ENCODE results near the gene TFB2M. TPM values are rescaled to one million over a fixed set of nuclear protein-coding genes. Genes with fewer than 3 reads are reported as not detected.
"Not testable (repeated sequence)": the region's sequence is repeated elsewhere in the genome, so short reads cannot be mapped to it uniquely, and the experiment has no call there.

Gene TFB2M, protein sequence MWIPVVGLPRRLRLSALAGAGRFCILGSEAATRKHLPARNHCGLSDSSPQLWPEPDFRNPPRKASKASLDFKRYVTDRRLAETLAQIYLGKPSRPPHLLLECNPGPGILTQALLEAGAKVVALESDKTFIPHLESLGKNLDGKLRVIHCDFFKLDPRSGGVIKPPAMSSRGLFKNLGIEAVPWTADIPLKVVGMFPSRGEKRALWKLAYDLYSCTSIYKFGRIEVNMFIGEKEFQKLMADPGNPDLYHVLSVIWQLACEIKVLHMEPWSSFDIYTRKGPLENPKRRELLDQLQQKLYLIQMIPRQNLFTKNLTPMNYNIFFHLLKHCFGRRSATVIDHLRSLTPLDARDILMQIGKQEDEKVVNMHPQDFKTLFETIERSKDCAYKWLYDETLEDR
- 24.3 and 26.5 TPM in 2 replicates for total RNA-seq

DNA sequence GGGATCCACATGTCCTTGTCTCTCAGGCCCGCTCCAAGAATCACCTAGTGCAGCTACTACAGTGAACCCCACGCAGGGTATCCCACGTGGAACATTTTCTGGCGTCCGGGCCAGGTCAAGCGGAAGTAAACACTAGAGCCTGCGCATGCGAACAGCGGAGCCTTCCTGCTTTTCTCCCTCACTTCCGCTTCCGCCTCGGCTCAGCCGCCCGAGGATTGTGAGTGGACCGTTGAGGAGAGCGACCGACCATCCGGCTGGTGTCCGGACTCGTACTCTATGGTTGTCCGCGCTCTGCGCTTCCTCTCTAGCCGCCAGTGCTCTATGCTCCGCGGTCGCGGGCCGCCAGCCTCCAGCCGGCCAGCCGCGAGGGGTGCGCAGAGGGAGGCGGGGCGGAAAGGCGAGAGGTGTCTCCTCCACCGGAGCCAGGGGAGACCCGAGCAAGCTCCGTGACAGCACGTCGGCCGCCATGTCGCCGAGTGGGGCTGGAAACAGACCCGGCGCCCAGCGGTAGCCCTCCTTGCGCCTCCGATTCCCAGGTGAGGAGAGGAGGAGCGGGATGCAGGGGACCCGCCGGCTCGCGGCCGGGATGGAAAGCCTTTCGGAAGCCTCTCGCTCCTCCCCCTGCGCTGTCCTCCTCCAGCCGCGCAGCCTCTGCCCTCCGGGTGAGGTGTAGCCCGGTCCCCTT, at the start of gene TFB2M, which contains the start of gene CNST:
TFB2M (minus strand) TSS at position 134 of the 685 bp plus-strand sequence; CDS start at position 11, 123 bp downstream.
CNST (plus strand) TSS at position 329 of the 685 bp plus-strand sequence. CDS start 25,107 bp downstream, outside the sequence.
- Mint-ChIP-seq H3K9me3 (no peaks in the 10 kb centered on the region), H3K36me3 (ENCODE audit: low read depth) (peaks cover 31% of the 10 kb centered on the region), H3K4me1 (peaks cover 35% of the 10 kb centered on the region), H3K27ac (peak within 1 kb of the TSS; percentile 99), H3K4me3 (peak within 1 kb of the TSS; percentile 100), H3K27me3 (no peaks in the 10 kb centered on the region)
- intact Hi-C loops (cut with micrococcal nuclease): loop anchor here (1.0 to 5.0 kb wide), 10 partner anchors 36 to 1913 kb away; partner anchors contain the start of genes AHCTF1, DESI2, SCCPDH and SMYD3
- peak; percentile 98 for DNase-seq

DNA sequence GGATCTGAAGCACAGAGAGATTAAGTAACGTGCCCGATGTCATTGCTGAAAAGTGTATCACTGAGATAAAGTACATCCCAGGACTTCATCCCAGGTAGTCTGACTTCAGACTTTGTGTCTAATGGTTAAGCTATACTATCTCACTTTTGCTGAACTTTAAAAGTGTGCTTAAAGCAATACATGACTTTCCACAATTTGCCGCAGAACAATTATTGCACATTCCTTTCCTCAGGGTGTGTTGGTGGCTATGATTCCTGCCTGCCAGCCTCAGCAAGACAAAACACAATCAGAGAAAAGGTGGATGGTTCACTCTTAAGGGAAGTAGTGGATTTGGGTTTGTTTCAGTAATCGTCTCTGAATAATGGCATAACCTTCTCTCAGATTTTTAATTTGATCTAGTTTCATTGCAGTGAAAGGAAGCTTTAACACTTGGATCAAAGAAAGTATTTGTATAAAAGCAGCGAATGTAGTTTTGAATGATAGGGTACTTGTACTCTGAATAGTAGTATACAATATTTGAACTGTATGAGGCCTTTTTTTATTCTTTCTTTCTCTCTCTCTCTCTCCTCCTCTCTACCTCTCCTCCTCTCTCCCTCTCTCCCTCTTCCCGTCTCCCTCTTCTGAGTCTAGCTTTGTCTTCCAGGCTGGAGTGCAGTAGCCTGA, 47.2 kb upstream of the TFB2M start:
- no peak overlapping the region for H3K4me3 Mint-ChIP-seq
- H3K27ac Mint-ChIP-seq: peak overlapping the region; percentile 34
- H3K27me3 Mint-ChIP-seq: no peaks in the 10 kb centered on the region
- intact Hi-C loops (cut with micrococcal nuclease): no loop called here
- no peak for DNase-seq
- H3K9me3 Mint-ChIP-seq: no peaks in the 10 kb centered on the region
- peaks cover 19% of the 10 kb centered on the region for H3K4me1 Mint-ChIP-seq
- H3K36me3 Mint-ChIP-seq (ENCODE audit: low read depth): peaks cover 16% of the 10 kb centered on the region

DNA sequence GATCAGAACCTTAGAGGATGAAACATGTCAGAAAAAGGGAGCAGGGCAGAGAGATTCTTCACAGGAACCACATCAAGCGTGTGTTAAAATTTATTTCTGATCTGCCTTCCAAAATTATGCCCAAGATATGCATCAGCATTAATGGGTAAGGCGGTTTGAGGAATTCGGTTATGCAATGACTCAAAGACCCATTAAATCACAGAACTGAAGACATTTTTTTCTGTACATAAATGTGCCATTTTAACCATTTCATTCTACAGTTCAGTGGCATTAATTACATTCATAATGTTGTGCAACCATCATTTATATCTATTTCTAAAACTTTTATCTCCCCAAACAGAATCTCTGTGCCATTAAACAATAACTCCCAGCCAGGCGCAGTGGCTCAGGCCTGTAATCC, 43.6 kb upstream of the TFB2M start:
- H3K4me1 Mint-ChIP-seq: peaks cover 20% of the 10 kb centered on the region
- H3K36me3 Mint-ChIP-seq (ENCODE audit: low read depth): peaks cover 8% of the 10 kb centered on the region

DNA sequence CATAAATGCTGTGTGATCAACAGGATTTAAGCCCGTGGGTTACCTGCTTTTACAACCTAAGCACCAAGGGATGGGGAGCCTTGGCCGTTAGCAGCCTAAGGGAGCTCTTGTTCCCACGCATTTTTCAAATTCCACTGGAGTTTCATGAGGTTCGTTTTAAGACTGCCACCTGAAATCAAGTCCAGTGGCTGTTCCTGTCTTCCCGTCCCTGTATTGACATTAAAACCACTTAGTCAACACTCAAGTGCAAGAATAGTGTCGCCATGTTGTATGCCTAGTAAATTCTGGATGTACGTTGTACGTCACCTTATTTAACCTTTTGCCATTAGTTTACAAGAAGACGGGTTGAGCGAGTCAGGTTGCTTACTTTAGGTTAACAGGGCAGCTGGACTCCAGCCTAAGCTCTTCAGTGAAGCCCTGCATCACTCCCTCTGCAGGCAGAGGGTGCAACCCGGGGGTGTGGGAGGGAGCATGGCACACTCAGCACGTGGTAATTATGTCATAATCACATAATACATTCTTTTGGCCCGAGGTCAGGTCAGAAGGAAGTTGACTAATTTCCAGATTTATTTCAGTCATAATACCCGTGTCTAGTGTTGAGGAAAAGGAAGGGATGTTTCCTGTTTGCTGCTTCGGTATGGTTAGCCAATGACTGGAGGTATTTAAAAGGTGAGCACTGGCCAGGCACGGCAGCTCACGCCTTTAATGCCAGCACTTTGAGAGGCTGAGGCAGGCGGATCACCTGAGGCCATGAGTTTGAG, 42.7 kb upstream of the TFB2M start:
- DNase-seq: no peak
- Mint-ChIP-seq H3K36me3 (ENCODE audit: low read depth) (peaks cover 6% of the 10 kb centered on the region), H3K27ac (peak overlapping the region; percentile 45), H3K9me3 (no peaks in the 10 kb centered on the region), H3K4me3 (no peak overlapping the region), H3K27me3 (no peaks in the 10 kb centered on the region), H3K4me1 (peaks cover 19% of the 10 kb centered on the region)
- intact Hi-C loops (cut with micrococcal nuclease): no loop called here

More for the DNA sequence above, 43.6 kb upstream of the TFB2M start:
- Mint-ChIP-seq H3K27me3 (no peaks in the 10 kb centered on the region), H3K4me3 (no peak overlapping the region), H3K9me3 (no peaks in the 10 kb centered on the region), H3K27ac (no peak overlapping the region)
- intact Hi-C loops (cut with micrococcal nuclease): no loop called here
- no peak for DNase-seq

DNA sequence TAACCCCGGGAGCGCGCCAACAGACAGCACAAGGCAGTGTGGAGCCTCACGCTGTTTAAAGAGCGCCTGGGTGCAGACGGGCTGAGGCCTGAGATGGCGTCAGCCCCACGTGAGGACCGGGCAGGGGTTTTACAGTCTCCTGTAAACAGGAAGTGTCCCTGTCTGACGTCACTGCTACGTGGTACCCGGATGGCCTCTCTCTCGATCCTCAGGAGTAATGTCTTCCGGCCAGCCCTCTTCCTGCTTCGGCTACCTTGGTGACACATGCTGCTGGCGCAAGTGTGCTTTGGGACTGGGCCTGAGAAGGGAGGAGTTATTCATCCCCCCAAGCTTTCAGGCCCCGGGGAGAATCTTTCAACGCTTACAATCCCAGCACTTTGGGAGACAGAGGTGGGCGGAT, 41.4 kb upstream of the TFB2M start:
- Mint-ChIP-seq H3K4me3 (no peak overlapping the region), H3K4me1 (peaks cover 20% of the 10 kb centered on the region), H3K9me3 (no peaks in the 10 kb centered on the region), H3K27ac (no peak overlapping the region), H3K27me3 (no peaks in the 10 kb centered on the region), H3K36me3 (ENCODE audit: low read depth) (peaks cover 13% of the 10 kb centered on the region)
- intact Hi-C loops (cut with micrococcal nuclease): no loop called here
- no peak for DNase-seq

DNA sequence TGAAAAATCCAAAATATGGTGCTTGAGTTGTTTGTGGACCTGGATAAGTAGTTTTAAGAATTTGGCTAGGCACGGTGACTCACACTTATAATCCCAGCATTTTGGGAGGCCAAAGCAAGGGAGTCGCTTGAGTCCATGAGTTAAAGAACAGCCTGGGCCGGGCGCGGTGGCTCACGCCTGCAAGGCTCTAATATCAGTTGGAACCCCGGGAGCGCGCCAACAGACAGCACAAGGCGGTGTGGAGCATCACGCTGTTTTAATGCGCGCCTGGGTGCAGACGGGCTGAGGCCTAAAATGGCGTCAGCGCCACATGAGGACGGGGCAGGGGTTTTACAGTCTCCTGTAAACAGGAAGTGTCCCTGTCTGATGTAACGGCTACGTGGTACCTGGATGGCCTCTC, 39.2 kb upstream of the TFB2M start:
- peaks cover 29% of the 10 kb centered on the region for H3K4me1 Mint-ChIP-seq
- intact Hi-C loops (cut with micrococcal nuclease); DNase-seq; H3K4me3 Mint-ChIP-seq; H3K27me3 Mint-ChIP-seq; H3K27ac Mint-ChIP-seq; H3K9me3 Mint-ChIP-seq: not testable (repeated sequence)
- H3K36me3 Mint-ChIP-seq (ENCODE audit: low read depth): peaks cover 23% of the 10 kb centered on the region

DNA sequence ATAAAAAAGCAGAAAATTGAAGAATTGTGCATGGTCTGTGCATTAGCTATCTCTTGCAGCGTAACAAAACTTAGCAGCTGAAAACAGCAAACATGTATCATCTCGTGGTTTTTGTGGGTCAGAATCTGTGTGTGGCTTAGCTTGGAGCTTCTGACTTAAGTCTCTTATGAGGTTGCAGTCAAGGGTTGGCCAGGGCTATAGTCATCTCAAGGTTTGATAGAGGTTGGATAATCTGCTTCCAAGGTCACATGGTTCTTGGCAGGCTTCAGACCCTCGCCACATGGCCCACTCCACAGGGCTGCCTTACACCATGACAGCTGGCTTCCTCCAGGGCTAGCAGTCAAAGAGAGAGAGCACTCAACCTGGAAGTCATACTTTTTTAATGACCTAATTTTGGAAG, 36.1 kb upstream of the TFB2M start:
- Mint-ChIP-seq H3K27me3 (no peaks in the 10 kb centered on the region), H3K9me3 (no peaks in the 10 kb centered on the region), H3K4me1 (peaks cover 18% of the 10 kb centered on the region), H3K4me3 (no peak overlapping the region), H3K36me3 (ENCODE audit: low read depth) (peaks cover 23% of the 10 kb centered on the region), H3K27ac (peak overlapping the region; percentile 9)
- DNase-seq: peak; percentile 65
- intact Hi-C loops (cut with micrococcal nuclease): loop anchor here (5.0 kb wide), 1 partner anchor 35 kb away; the partner anchor contains the start of genes CNST and TFB2M

DNA sequence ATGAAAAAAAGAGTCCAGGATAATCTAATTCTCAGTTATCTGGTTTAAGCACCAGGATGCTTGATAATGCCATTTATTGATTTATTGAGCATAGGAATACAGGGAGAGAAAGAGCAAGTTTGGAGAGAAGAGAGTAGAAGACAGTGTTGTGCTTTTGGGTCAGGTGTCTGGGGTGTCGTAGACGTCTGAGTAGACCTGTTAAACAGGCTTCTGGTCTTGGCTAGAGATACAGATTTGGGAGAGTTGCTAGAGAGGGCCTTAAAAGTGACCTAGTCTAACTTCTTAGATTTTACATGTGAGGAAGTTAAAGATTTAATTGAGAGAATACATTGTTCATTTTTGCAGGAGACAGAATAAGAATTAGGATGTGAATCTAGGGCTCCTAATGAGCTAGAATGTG, 34.5 kb upstream of the TFB2M start:
- Mint-ChIP-seq H3K4me1 (peaks cover 20% of the 10 kb centered on the region), H3K36me3 (ENCODE audit: low read depth) (peaks cover 32% of the 10 kb centered on the region), H3K9me3 (no peaks in the 10 kb centered on the region), H3K4me3 (no peak overlapping the region), H3K27ac (no peak overlapping the region), H3K27me3 (no peaks in the 10 kb centered on the region)
- intact Hi-C loops (cut with micrococcal nuclease): loop anchor here (5.0 kb wide), 1 partner anchor 33 kb away; the partner anchor contains the start of genes CNST and TFB2M
- no peak for DNase-seq

DNA sequence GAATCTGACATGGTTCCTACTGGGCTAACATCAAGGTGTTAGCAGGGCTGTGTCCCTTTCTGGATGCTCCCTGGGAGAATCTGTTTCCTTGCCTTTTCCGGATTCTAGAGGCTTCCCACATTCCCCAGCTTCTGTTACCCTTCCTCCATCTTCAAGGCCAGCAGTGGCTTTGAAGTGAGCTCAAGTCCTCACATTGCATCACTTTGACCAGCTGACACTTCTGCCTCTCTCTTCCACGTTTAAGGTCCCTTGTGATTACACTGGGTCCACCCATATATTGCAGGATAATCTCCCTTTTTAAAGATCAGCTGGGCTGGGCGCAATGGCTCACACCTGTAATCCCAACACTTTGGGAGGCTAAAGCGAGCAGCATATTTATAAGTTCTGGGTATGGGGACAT, 33.3 kb upstream of the TFB2M start:
- peaks cover 20% of the 10 kb centered on the region for H3K4me1 Mint-ChIP-seq
- DNase-seq: no peak
- H3K27me3 Mint-ChIP-seq: no peaks in the 10 kb centered on the region
- H3K36me3 Mint-ChIP-seq (ENCODE audit: low read depth): peaks cover 35% of the 10 kb centered on the region
- no peaks in the 10 kb centered on the region for H3K9me3 Mint-ChIP-seq
- H3K27ac Mint-ChIP-seq: no peak overlapping the region
- H3K4me3 Mint-ChIP-seq: no peak overlapping the region
- intact Hi-C loops (cut with micrococcal nuclease): no loop called here

DNA sequence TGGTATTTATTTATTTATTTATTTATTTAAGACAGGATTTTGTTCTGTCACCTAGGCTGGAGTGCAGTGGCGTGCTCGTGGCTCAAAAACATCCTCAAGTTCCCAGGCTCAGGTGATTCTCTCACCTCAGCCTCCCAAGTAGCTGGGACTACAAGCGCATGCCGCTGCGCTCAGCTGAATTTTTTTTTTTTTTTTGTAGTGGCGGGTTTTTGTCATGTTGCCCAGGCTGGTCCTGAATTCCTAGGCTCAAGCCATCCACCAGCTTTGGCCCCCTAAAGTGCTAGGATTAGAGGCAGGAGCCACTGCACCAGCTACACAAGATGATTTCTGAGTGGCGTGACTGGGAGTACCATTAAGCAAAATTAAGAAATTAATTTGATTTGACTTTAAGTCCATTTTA, 31.9 kb upstream of the TFB2M start:
- no peak for DNase-seq
- Mint-ChIP-seq H3K27me3 (no peaks in the 10 kb centered on the region), H3K4me1 (peaks cover 20% of the 10 kb centered on the region), H3K36me3 (ENCODE audit: low read depth) (peaks cover 32% of the 10 kb centered on the region), H3K4me3 (no peak overlapping the region), H3K27ac (no peak overlapping the region), H3K9me3 (no peaks in the 10 kb centered on the region)
- intact Hi-C loops (cut with micrococcal nuclease): no loop called here

DNA sequence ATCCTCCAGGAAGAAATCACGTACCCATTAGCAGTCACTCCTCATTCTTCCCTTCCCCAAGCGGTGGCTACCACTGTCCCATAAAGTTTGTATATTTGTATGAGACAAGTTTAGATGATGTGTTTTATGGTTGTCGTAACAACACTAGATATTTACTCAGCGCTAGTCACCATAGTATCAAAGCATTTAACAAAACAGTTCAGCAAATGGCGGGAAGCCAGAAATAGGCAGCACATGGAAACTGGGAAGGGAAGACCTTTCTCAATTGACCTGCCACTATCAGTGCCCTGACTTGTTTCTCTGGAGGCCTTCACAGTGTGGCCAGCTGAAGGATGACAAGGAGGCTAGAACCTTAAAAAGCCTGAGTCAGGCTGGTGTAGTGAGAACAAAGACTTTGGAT, 31.3 kb upstream of the TFB2M start:
- Mint-ChIP-seq H3K27ac (no peak overlapping the region), H3K4me3 (no peak overlapping the region), H3K36me3 (ENCODE audit: low read depth) (peaks cover 33% of the 10 kb centered on the region), H3K27me3 (no peaks in the 10 kb centered on the region), H3K4me1 (peaks cover 15% of the 10 kb centered on the region), H3K9me3 (no peaks in the 10 kb centered on the region)
- intact Hi-C loops (cut with micrococcal nuclease): no loop called here
- no peak for DNase-seq

DNA sequence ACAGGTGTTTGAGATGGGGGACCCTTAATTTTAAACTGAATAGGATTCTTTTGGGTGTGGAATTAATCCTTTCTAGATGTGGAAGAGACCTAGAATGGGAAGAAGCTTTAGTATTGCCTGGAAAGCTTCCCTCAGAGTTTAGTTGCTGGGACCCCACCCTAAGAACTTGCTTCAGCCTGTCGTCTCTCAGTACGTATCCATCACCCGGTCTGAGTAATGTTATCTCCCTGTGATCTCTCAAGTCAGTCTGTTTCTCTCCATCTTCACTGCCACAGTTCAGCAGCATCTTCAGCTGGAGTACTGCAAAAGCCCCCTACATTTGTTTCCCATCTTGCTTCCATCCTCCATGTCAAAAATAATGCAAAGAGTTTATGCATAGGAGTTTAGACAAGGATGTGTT, 29.1 kb upstream of the TFB2M start:
- Mint-ChIP-seq H3K4me3 (no peak overlapping the region), H3K27me3 (no peaks in the 10 kb centered on the region), H3K36me3 (ENCODE audit: low read depth) (peaks cover 36% of the 10 kb centered on the region), H3K9me3 (no peaks in the 10 kb centered on the region), H3K27ac (no peak overlapping the region), H3K4me1 (peaks cover 9% of the 10 kb centered on the region)
- intact Hi-C loops (cut with micrococcal nuclease): no loop called here
- DNase-seq: no peak

DNA sequence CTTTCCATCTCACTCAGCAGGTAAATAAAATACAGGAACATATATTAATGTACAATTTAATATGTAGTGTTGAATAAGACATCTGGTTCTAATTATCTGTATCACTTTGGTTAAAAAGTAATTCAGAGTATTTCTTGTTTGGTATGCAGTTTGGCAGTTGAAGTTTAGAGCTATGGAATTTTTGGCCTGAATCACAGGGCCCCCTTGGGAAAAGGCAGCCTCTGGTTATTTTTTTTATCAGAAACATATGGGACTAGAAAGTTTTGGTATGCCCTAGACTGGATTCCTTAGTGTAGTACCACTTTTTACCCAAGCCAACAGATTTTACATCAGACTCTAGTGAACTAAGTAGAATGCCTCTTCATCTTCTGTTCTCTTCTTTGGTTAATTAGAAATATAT, 26.6 kb upstream of the TFB2M start:
- Mint-ChIP-seq H3K36me3 (ENCODE audit: low read depth) (peaks cover 36% of the 10 kb centered on the region), H3K27me3 (no peaks in the 10 kb centered on the region), H3K9me3 (no peaks in the 10 kb centered on the region), H3K4me1 (peaks cover 12% of the 10 kb centered on the region), H3K27ac (no peak overlapping the region), H3K4me3 (no peak overlapping the region)
- intact Hi-C loops (cut with micrococcal nuclease): no loop called here
- DNase-seq: no peak

Data from activated CD4-positive, alpha-beta T cell treated with anti-CD3 and anti-CD28 coated beads, Interleukin-2, amount 10 ng/mL, durations not matched to agents 24 days and 14 days (primary cell).